GM19468 (cell line): ENCODE measurements around the gene FGD4.

Source experiments
- ATAC-seq: cut with Tn5 transposase; IDR thresholded peaks from one replicate; pipeline ENCODE4 v1.9.1; 2021; ENCODE audit warnings: mild to moderate bottlenecking, moderate library complexity, moderate number of reproducible peaks; ENCODE audit not compliant: unreplicated experiment; ENCODE audit errors: extremely low read depth

The FGD4 gene

DNA sequence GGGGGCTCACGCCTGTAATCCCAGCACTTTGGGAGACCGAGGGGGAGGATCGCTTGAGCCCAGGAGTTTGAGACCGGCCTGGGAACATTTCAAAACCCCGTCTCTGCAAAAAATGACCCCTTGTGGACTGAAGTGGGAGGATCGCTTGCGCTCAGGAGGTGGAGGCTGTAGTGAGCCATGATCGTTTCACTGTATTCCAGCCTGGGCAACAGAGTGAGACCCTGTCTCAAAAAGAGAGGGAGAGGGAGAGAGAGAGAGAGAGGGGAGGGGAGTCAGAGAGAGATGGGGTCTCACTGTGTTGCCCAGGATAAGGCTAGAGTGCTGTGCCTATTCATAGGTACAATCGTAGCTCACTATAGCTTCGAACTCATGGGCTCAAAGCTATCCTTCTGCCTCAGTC is 2.8 kb downstream of the FGD4 start:
- ATAC-seq, result no peak

DNA sequence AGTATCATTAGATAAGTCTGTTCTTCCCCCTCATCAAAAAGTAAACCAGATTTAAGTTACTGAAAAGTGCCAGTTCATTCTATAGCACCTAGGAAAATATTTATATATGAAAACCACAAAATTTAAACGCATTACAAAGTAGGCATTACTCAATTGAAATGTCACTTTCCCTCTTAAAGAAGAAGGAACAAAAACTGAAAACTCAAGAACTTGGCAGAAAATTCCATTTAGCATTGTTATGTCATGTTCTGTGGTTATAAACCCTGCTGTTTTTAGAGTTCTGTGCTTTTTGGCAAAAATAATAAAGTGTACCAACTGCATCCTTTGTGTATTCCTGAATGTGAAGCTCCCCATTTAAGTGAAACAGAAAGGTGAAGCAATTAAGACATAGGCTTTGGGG is 3.6 kb downstream of the FGD4 start:
- ATAC-seq, result no peak

DNA sequence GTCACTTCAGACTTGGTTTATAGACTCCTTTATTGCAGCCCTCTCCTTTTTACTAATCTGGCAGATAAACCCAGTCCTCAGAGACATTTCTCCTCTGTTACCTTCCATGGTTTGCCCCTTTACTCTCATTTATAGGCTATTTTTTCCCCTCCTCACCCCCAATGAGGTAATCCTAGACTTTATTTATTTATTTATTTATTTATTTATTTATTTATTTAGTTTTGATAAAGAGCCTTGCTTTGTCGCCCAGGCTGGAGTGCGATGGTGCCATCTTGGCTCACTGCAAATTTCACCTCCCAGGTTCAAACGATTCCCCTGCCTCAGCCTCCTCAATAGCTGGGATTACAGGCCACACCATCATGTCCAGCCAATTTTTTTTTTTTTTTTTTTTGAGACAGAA is 8.4 kb downstream of the FGD4 start:
- ATAC-seq, result no peak

DNA sequence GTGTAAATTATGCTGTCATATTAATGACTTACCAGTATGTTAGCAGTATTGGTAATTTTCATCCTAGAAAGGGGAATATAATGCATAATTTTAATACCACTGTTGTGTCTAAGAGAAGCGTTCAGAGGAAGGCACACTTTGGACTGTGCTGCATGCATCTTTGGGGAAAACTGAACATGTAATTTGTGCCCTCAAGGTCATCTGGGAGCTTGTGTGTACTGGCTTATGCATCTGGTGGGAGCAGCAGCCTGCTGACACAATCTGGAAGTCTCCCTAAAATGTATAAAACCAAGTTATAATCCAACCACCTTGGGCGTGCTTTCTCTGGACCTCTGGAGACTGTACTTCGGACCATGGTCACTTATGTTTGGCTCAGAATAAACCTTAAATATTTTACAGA is 14.1 kb downstream of the FGD4 start:
- no peak for ATAC-seq

DNA sequence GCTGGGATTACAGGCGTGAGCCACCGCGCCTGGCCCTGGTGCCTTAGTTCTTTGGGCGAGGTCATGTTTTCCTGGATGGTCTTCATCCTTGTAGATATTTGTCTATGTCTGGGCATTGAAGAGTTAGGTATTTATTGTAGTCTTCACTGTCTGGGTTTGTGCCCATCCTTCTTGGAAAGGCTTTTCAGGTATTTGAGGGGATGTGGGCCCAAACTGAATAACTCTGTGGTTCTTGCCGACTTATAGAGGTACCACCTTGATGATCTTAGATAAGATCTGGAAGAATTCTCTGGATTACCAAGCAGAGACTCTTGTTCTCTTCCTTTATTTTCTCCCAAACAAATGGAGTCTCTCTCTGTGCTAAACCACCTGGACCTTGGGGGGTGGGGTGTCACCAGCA is 18.9 kb downstream of the FGD4 start:
- ATAC-seq, result no peak

DNA sequence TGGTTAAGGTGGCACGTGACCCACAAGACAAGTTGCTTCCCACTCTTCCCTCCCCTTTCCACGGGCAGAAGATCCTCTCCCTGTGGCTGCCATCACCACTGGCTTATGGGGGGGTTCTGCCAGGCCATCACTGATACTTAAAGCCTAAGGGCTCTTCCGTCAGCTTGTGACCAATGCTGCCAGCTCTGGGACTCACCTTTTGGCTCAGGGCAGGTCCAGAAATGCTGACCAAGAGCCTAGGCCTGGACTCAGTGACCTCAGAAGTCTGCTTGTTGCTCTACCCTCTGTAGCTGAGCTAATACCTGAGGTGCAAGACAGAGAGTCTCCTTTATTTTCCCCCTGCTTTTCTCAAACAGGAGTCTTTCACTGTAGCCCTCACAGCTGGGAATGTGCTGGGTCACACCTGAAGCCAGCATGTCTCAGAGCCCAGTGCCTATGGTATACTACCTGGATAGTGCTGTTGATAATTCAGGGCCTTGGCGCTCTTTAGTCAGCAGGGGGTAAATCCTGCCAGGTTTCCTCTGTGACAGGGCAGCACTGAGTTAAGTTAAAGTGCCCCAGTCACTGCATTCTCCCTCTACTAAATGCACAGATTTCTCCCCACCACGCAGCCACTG is 19.7 kb downstream of the FGD4 start:
- ATAC-seq, result no peak

DNA sequence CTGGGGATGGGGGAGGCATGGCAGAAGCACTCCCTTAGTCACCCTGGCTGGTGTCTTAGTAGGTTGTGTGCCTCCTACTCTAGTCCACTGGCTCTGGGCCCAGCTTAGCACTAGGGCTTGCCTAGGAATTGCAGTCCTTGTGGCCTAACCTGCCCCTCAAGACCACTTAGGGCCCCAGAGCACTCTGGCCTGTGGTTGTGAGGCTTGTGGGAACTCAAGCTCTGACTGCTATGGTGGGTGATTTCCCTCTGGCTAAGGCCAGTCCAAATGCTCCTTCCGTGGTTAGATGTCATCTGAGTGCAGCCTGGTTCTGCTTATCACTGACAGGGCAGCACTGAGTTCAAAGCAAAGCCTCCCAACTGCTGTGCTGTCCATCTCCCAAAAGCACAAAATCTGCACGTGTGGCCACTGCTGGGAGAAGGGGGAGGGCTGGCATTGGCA is 20.2 kb downstream of the FGD4 start:
- ATAC-seq, result no peak

DNA sequence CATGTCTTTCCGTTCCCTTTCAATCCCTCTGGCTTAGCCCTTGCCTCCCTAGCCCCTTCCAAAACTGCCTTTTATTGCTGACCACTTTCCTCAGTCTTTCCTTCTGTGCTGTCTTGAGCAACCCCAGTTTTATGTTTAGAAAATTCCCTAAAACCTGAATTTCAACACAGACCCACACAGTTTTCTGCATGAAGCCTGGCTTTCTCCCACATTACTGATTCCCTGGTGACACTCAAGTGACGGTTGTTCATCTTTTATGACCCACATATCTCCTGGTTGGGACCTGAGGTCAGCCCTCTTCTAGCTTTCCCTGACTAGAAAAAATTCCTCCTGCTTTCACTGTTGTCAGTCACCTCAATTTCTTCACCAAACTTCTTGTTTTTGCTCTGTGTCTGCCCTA is 21.0 kb downstream of the FGD4 start:
- ATAC-seq, result no peak

DNA sequence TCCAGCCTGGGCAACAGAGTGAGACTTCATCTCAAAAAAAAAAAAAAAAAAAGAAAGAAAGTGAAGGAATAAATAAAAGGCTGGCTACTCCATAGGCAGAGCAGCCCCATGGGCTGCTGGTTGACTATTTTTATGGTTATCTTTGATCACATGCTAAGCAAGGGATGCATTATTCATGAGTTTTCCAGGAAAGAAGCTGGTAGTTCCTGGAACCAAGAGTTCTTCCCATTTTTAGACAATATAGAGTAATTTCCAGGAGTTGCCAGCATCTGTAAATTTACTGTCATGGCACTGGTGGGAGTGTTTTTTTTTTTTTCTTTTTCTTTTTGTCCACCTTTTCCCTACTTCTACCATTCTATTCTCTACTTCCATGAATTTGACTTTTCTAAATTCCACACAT is 24.2 kb downstream of the FGD4 start:
- no peak for ATAC-seq

DNA sequence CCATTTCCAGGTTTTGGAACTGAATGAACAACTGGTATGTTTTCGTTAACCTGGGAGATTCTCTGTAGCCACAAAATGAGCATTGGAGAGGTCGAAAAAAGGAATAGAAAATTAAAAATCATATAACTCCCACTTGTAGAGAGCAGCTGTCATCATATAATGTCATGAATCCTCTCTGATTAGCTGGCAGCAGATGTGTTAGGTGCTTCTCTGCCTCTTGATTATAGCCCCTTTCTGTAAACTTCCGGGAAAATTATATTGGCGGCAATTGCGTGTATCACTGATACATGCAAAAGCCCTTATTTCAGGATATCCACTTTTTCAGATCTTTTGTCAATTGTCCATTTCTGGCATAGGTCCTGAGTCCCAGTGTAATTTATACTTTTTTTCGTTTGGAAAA is 31.7 kb downstream of the FGD4 start:
- no peak for ATAC-seq

DNA sequence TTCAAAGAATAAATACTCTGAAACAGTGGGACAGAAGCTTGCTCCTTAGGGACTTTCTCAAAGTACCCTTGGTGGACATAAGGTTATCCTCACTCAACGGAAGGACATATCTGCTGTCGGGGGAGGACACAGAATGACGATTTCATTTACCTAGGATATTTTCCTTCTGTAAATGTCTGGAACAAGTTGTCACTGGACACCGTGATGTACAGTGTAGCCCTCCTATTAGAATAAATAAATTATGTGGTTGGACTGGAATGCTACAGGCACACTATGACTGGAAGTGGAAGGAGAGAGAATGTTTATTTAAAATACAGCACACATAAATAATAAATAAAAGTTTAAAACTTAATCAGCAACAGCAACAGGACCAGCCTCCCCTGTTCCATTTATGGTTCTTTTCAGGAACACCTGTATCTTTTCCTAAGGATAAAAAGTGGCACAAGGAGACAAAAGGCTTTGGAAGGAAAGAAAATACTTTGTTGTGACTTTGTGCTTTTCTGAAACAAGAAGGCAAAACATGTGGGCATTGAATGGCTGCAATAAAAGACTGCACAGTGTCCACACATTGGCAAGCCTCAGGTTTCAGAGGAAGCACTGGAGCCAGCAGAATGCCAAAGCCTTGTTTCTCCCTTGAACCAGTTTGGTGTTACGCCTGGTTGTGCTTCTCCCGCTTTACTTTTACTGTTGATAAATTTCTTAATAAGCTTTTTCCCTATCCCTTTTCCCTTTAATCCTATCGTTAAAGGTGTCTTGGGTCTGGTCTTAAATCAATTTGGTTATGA is 36.8 kb downstream of the FGD4 start:
- no peak for ATAC-seq

DNA sequence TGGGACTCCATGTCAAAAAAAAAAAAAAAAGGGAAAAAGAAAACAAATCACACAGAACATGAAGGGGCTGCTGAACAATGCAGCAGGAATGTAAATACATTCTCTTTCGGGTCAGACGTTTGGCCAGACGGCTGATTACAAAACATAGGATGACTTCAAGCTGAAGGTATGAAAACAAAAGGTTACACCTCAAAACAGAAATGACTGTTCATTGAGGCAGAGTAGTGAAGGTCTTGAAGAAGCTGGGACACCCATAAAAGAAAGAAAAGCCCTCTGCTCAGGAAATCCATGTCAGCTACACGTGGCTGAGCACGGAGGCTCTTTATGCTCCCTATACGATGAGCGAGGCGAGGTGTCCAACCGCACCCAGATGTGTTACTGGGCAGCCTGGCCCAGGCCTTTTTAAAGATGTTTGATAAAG is 37.7 kb downstream of the FGD4 start:
- no peak for ATAC-seq

DNA sequence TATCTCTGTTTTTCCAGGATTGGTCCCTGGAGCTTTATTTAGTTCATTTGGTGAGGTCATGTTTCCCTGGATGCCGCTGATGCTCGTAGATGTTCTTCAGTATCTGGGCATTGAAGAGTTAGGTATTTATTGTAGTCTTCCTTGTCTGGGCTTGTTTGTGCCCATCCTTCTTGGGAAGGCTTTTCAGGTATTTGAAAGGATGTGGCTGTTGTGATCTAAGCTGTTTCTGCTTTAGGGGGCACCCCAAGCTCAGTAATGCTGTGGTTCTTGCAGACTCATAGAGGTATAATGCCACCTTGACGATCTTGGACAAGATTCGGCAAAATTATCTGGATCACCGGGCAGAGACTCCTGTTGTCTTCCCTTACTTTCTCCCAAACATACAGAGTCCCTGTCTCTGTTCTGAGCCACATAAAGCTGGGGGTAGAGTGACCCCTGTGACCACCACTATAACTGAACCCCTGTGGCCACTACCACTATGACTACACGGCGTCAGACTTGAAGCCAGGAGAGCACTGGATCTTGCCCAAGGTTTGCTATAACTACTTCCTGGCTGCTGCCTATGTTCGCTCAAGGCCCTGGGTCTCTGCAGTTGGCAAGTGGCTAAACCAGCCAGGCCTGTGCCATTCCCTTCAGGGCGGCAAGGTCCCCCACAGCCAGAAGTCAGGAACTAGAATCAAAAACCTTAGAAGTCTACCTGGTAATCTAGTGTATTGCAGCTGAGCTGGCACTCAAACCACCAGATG is 40.9 kb downstream of the FGD4 start:
- ATAC-seq, result no peak

DNA sequence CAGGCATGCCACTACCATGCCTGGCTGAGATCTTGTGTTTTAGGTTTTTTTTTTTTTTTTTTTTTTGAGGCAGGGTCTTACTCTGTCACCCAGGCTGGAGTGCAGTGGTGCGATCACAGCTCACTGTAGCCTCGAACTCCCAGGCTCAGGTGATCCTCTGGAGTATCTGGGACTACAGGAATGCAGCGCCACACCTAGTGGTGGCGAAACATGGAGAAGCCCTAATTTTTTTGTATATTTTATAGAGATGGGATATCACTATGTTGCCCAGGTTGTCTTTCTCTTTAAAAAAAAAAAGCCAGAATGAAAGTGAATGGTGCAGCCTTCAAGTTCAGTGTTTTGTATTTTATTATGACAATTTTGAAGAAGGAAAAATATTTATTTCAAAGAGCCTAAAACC is 44.1 kb downstream of the FGD4 start:
- no peak for ATAC-seq

DNA sequence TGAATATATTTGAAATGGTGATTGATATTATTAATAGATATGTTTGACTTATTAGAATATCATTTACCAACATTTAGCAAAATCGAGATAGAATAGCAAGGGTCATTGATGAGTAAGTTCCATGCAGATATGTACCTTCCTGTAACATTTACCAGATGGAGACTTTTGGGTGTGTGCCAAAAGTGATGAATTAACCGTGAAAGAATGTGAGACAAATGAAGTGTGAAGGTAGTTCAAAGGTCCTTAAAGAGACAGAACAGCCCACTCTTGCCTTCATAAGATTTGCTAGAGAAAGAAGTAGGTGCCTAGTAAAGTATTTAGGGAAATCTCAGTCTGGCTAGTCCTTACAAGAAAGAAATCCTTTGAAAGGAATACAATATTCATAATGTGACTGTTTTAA is 45.5 kb downstream of the FGD4 start:
- ATAC-seq, result no peak

DNA sequence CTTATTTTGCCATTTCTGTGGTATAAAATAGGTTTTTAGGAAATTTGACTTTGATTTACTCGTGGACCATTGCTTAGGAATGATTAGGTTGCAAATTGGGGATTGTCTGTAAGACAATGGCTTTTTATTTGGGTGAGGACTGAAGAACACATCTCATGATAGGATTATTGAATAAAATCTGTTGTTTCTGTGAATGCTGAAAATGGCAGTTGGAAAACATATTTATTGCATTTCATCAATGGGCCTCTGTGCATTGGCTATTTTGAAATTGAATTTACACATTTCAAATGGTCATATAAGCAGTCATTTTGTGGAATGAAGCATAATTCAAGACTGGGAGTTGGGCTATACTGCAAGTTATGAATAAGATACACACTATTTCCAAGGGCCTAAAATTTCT is 46.0 kb downstream of the FGD4 start:
- ATAC-seq, result no peak

DNA sequence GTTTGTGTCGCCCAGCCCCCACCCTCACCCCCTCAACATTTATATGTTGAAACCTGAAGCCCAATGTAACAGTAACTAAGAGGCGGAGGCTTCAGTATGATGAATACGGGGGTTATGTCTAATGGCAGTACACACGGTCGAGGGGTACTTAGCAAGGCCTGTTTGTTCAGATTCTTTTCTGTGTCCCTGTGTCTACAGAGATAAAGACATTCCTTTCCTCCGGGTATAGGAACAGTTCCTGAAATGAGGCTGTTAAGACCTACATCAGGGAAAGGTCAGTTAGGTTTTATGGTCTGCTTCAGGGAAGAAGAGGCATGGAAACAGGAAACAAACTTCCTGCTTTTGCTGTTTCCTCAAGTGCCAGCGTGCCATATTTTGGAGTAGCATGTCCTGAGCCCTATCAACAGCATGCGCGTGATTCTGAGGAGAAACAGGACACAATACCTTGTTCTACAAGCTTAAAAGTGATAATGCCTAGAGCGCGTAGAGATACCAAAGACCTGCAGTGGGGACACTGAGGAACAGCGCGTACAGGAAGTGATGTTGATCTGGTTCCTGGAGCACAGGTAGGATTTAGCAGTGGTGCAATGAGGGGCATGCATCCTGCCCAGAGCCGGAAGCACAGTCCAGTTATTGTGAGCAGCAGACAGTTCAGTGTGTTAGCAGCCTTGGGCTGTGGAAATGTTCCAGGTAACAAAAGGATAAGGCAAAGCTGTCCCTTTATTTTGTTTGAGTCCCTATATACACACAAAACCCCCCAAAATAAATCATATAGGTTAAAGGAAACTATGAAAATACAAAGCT is 47.2 kb downstream of the FGD4 start:
- ATAC-seq, result no peak

DNA sequence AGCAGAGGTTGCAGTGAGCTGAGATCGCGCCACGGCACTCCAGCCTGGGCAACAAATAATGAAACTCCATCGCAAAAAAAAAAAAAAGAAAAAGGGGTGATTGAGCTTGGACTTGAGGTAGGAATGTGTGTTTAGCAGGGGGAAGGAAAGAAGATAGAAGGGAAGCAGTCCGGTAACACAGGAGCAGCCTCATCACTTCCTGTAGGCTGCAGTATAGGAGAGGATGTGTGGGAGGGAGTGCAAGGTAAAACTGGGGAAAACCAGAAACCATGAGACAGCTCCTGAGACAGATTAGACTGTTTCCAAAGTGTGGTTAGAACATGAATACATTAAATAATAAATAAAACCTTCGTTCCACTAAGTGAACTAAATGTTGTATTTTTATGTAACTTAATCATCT is 49.2 kb downstream of the FGD4 start:
- no peak for ATAC-seq

DNA sequence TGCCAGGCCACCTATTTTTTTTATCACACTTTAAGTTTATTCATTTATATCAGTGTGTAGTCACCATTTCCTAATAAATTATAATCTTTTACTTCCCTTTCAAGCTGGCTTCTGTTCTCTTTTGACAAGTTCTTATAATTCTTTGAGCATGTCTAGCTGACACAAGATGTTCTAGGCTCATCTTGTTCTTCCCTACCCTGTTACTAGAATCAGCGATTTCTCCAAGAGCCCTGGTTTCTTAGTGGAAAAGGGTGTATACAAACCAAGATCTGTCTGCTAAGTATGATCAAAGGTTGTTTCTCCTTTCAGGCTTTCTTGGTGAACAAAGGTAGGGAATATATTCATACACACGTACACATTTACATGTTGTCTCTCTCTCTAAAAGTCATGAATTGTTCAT is 51.0 kb downstream of the FGD4 start:
- ATAC-seq, result no peak

DNA sequence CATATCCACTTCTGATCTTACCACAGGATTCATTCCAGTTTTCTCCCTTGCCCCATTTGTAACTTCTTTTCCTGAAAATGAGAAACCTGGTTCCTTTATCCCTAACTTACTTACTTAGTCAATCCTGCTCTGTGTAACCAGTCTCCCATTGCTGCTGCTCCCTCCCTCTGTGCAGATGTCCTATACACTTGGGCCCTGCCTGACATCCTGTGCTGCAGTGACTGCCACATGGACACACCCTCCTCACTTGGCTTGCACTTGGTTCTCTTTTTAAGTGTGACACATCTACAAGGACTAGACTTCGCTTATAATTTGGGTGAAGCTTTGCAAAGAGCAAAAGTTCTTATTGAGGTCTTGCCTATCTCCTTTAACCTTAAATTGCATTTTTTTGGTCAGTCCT is 51.4 kb downstream of the FGD4 start:
- ATAC-seq, result no peak

DNA sequence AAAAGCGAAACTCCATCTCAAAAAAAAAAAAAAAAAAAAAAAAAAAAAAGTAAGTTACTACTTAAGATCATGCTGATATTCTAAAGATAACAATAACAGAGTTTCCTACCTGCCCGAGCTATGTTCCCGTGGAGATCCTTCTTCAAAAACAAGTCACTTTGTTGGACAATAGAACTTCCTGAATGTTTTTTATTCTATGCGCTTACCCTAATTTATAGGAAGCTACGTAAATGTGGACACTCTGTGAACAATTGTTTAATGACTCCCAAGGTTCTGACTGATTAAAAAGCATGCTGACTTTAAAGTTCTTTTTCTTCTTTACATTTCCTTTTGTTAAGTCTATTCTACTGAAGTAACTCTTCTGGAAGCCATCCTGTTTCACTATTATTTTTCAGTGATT is 52.5 kb downstream of the FGD4 start:
- no peak for ATAC-seq
